ENCODE results near the gene OPCML. TPM values are rescaled to one million over a fixed set of nuclear protein-coding genes. Genes with fewer than 3 reads are reported as not detected.

Gene OPCML
- total and polyA plus RNA-seq, 2 experiments from 2014 or later = 1.2 to 4.4 TPM

DNA sequence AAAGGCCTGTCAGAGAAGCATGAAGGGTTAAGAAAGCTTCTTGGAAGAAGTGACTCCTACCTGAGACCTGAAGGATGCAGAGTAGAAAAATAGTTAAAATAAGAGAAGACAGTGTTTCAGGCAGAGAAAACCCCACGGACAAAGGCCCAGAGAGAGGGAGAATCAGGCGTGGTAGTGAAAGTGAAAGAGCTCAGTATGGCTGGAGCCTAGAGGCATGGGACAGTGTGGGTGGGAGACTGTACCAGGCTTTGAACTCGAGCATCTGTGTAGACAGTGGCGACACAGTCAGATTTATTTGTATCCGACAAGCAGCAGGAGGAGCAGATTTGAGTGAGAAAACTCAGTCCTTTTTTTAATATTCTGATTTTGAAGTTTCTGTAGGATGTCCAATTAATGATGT is 360.0 kb downstream of the OPCML start:
- Histone ChIP-seq H4K20me1 (replicated peaks; ENCODE audit: insufficient read depth) (no peaks in the 10 kb centered on the region), H3F3A (replicated peaks; ENCODE audit: low read depth) (no peaks in the 10 kb centered on the region), H3K9me2 (ENCODE audit: insufficient read depth) (no peaks in the 10 kb centered on the region), H2AFZ (no peak overlapping the region), H3K79me2 (replicated peaks; ENCODE audit: insufficient read depth) (no peaks in the 10 kb centered on the region), H3K4me1 (ENCODE audit: insufficient read depth) (no peaks in the 10 kb centered on the region), H3K4me2 (no peak overlapping the region), H3K27ac (ENCODE audit: low read depth) (no peak overlapping the region), H3K27me3 (ENCODE audit: insufficient read depth) (no peaks in the 10 kb centered on the region), H3K36me3 (ENCODE audit: insufficient read depth) (no peaks in the 10 kb centered on the region), H3K4me3 (no peak overlapping the region)
- Mint-ChIP-seq H3K36me3 (ENCODE audit: low read depth) (no peaks in the 10 kb centered on the region), H3K4me3 (no peak overlapping the region), H3K27ac (no peak overlapping the region), H3K4me1 (no peaks in the 10 kb centered on the region), H3K9me3 (no peaks in the 10 kb centered on the region), H3K27me3 (ENCODE audit: insufficient read depth, low read depth, poor library complexity) (peaks cover 2% of the 10 kb centered on the region)
- ATAC-seq (no peak), DNase-seq (ENCODE audit: low spot score) (no peak)
- TF ChIP-seq CREB1 (CRISPR knock-in tag; IDR thresholded peaks at IDR 0.05; ENCODE audit: low read depth) = no peak
- TF ChIP-seq ZNF331 (CRISPR knock-in tag; IDR thresholded peaks at IDR 0.05; ENCODE audit: low read depth) = no peak
- TF ChIP-seq ZNF114 (CRISPR knock-in tag; IDR thresholded peaks at IDR 0.05) = no peak
- TF ChIP-seq JUNB (IDR thresholded peaks at IDR 0.05; ENCODE audit: unreplicated experiment) = no peak
- no peak for TF ChIP-seq EZH2 (IDR thresholded peaks at IDR 0.05; ENCODE audit: low read depth, unreplicated experiment)
- TF ChIP-seq REST (IDR thresholded peaks at IDR 0.05; ENCODE audit: unreplicated experiment) = no peak

DNA sequence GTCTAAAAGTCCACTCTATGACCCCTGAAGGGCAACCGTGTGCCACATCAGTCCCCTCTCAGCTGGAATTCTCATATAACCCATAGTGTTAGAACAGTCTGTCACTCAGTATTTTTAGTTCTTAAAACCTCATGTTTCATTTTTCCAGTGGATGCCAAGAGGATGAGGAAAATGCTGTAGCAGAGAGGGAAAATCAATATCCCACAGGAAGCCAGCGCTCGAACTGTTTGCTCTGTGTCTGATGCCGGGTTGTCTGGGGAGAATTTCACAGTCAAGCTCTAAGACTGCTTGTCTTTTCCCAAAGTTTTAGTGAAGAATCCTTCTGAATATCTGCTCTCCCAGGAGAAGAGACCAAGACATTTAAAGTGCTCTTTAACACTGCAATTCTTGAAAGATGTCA is 360.9 kb downstream of the OPCML start:
- Mint-ChIP-seq H3K27ac (no peak overlapping the region), H3K9me3 (no peaks in the 10 kb centered on the region), H3K4me1 (no peaks in the 10 kb centered on the region; the same call in 2 of the 3 replicates), H3K27me3 (ENCODE audit: insufficient read depth, low read depth, poor library complexity) (peaks cover under 1% of the 10 kb centered on the region), H3K4me3 (no peak overlapping the region), H3K36me3 (ENCODE audit: low read depth) (no peaks in the 10 kb centered on the region)
- TF ChIP-seq NANOG (IDR thresholded peaks at IDR 0.05; ENCODE audit: borderline replicate concordance) (no peak), CREB1 (CRISPR knock-in tag; IDR thresholded peaks at IDR 0.05; ENCODE audit: low read depth) (no peak), REST (IDR thresholded peaks at IDR 0.05; ENCODE audit: unreplicated experiment) (no peak), JUNB (IDR thresholded peaks at IDR 0.05; ENCODE audit: unreplicated experiment) (no peak)
- TF ChIP-seq, protein P1, sequence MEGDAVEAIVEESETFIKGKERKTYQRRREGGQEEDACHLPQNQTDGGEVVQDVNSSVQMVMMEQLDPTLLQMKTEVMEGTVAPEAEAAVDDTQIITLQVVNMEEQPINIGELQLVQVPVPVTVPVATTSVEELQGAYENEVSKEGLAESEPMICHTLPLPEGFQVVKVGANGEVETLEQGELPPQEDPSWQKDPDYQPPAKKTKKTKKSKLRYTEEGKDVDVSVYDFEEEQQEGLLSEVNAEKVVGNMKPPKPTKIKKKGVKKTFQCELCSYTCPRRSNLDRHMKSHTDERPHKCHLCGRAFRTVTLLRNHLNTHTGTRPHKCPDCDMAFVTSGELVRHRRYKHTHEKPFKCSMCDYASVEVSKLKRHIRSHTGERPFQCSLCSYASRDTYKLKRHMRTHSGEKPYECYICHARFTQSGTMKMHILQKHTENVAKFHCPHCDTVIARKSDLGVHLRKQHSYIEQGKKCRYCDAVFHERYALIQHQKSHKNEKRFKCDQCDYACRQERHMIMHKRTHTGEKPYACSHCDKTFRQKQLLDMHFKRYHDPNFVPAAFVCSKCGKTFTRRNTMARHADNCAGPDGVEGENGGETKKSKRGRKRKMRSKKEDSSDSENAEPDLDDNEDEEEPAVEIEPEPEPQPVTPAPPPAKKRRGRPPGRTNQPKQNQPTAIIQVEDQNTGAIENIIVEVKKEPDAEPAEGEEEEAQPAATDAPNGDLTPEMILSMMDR (conservative IDR thresholded peaks at IDR 0.05; ENCODE audit: low read depth in 2 of 2) = no peak
- no peaks in the 10 kb centered on the region for H3K36me3 ChIP-seq (ENCODE audit: insufficient read depth)
- no peak for ATAC-seq
- H3K9me2 ChIP-seq (ENCODE audit: insufficient read depth) = no peaks in the 10 kb centered on the region
- no peaks in the 10 kb centered on the region for H3F3A ChIP-seq (replicated peaks; ENCODE audit: low read depth)
- no peaks in the 10 kb centered on the region for H3K27me3 ChIP-seq (ENCODE audit: insufficient read depth)
- H4K20me1 ChIP-seq (replicated peaks; ENCODE audit: insufficient read depth) = no peaks in the 10 kb centered on the region
- H3K27ac ChIP-seq (ENCODE audit: low read depth) = no peak overlapping the region
- H3K79me2 ChIP-seq (replicated peaks; ENCODE audit: insufficient read depth) = no peaks in the 10 kb centered on the region
- no peaks in the 10 kb centered on the region for H3K4me1 ChIP-seq (ENCODE audit: insufficient read depth)
- no peak overlapping the region for H2AFZ ChIP-seq
- H3K4me3 ChIP-seq = no peak overlapping the region
- no peak for DNase-seq (ENCODE audit: low spot score)
- no peak overlapping the region for H3K4me2 ChIP-seq

Data from GM23338 (cell line).